Cardiac muscle cell (in vitro differentiated cells and primary cell): ENCODE results near the gene MCMBP. TPM values are rescaled to one million over a fixed set of nuclear protein-coding genes. Genes with fewer than 3 reads are reported as not detected.

ENCODE experiments used
- DNase-seq, 2 donors: peaks; one replicate each; pipeline versions ENCODE4 v3.0.0 to v3.0.0-alpha.2; 2010 to 2017; ENCODE audit warnings: low read depth in 1 of 2, low spot score in 1 of 2
- H3K27ac ChIP-seq: fragments of 200-600 bp; sonication (generic); 2 replicates; pipeline ENCODE4 v1.5.1; 2016
- H3K27me3 ChIP-seq: fragments of 200-600 bp; sonication (generic); 2 replicates; pipeline ENCODE4 v1.6.0; 2016; ENCODE audit warnings: control low read depth
- H3K36me3 ChIP-seq: fragments of 200-600 bp; sonication (generic); 2 replicates; pipeline ENCODE4 v1.5.1; 2016; ENCODE audit warnings: control low read depth
- H3K4me1 ChIP-seq: fragments of 200-600 bp; sonication (generic); 2 replicates; pipeline ENCODE4 v1.8.1; 2017; ENCODE audit warnings: low read depth, mild to moderate bottlenecking, mixed run types
- H3K4me3 ChIP-seq: fragments of 200-600 bp; sonication (generic); 2 replicates; pipeline ENCODE4 v1.5.1; 2016; ENCODE audit warnings: mild to moderate bottlenecking
- H3K9me3 ChIP-seq: fragments of 200-600 bp; sonication (generic); 2 replicates; pipeline ENCODE4 v1.5.1; 2017; ENCODE audit warnings: low read depth, mild to moderate bottlenecking, control low read depth
- polyA plus RNA-seq: library from polyadenylated mRNA; unstranded; fragments of >200 nt; fragmentation: Nextera tagmentation; extraction: Ambion mirVana; gene quantifications from 2 replicates; pipeline ENCODE4 v1.2.1, GENCODE V29; 2016
- total RNA-seq: library from RNA; depleted of rRNA; stranded (reverse); fragments of >200 nt; gene quantifications from 2 replicates; pipeline ENCODE4 v1.2.3, GENCODE V29; 2016
- TF ChIP-seq, protein P1 (sequence below): IDR thresholded peaks from 2 replicates; pipeline ENCODE4 v1.5.1; 2012; ENCODE audit warnings: low read depth, mild to moderate bottlenecking, low read length

MCMBP gene
- total and polyA plus RNA-seq, 2 experiments from 2014 or later: 29.2 to 39.7 TPM

DNA sequence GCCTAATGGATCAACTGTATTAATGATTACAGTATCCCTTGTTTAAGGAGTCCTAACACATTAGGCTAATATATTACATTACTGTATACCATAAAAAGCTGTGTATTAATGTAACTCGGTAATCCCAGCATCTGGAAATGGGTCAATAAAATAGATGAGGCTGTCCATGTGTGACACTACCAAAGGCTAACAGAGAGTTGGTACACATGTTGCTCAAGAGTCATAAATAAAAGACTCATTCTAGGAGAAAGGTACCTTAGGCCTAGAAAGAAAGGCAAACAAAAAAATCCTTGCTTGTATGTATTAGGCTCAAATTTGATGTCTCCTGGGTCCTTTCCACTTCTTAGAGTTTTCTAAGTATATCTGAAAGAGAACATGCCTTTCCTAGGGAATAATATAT is 14.6 kb downstream of the MCMBP start:
- TF ChIP-seq, protein P1, sequence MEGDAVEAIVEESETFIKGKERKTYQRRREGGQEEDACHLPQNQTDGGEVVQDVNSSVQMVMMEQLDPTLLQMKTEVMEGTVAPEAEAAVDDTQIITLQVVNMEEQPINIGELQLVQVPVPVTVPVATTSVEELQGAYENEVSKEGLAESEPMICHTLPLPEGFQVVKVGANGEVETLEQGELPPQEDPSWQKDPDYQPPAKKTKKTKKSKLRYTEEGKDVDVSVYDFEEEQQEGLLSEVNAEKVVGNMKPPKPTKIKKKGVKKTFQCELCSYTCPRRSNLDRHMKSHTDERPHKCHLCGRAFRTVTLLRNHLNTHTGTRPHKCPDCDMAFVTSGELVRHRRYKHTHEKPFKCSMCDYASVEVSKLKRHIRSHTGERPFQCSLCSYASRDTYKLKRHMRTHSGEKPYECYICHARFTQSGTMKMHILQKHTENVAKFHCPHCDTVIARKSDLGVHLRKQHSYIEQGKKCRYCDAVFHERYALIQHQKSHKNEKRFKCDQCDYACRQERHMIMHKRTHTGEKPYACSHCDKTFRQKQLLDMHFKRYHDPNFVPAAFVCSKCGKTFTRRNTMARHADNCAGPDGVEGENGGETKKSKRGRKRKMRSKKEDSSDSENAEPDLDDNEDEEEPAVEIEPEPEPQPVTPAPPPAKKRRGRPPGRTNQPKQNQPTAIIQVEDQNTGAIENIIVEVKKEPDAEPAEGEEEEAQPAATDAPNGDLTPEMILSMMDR: no peak
- H3K4me1 ChIP-seq: no peaks in the 10 kb centered on the region
- peaks cover 27% of the 10 kb centered on the region for H3K36me3 ChIP-seq

DNA sequence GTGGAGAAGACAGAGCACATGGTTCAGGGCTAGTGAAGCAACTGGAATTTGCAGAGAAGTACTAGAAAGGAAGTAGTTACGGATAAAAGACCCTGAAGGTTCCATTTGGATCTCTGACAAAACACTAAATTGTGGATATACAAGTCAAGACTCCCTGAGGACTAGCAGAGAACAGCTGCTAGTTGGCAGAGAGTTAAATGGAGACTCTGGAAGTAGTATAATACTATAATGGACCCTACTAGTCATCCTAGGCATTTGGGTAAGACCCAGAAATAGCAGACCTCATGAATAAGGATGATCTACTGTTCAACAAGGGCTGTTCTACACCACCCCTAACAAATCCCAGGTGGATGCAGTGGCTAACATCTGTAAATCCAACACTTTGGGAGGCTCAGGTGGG is 19.1 kb downstream of the MCMBP start:
- DNase-seq: no peak
- TF ChIP-seq, protein P1: no peak
- Histone ChIP-seq H3K27ac (no peak overlapping the region), H3K4me1 (no peaks in the 10 kb centered on the region), H3K27me3 (no peaks in the 10 kb centered on the region), H3K9me3 (no peaks in the 10 kb centered on the region), H3K4me3 (no peak overlapping the region), H3K36me3 (peaks cover 62% of the 10 kb centered on the region)

More for the DNA sequence above, 14.6 kb downstream of the MCMBP start:
- Histone ChIP-seq H3K9me3 (no peaks in the 10 kb centered on the region), H3K4me3 (no peak overlapping the region), H3K27me3 (no peaks in the 10 kb centered on the region), H3K27ac (no peak overlapping the region)
- DNase-seq: no peak

DNA sequence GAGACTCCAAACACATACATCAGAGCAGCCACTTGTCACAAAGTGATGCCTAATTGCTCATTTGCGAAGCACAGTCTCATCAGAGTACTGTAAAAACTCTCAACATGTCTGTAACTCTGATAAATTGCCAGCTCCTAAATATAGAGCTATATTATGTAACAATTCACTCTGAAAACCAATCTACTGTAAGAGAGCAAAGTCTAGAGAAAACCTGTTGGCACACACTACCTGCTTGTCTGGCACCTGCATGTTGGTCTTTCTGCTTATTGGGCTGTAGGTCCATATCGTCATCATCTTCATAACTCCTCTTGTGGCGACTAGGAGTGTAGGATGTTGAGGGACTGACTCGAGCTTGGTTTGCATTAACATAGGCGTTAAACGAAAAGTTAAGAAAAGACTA is 19.8 kb downstream of the MCMBP start:
- H3K9me3 ChIP-seq: no peaks in the 10 kb centered on the region
- no peak overlapping the region for H3K27ac ChIP-seq
- peaks cover 62% of the 10 kb centered on the region for H3K36me3 ChIP-seq
- H3K4me1 ChIP-seq: no peaks in the 10 kb centered on the region
- TF ChIP-seq, protein P1: no peak
- no peaks in the 10 kb centered on the region for H3K27me3 ChIP-seq
- no peak for DNase-seq
- no peak overlapping the region for H3K4me3 ChIP-seq

DNA sequence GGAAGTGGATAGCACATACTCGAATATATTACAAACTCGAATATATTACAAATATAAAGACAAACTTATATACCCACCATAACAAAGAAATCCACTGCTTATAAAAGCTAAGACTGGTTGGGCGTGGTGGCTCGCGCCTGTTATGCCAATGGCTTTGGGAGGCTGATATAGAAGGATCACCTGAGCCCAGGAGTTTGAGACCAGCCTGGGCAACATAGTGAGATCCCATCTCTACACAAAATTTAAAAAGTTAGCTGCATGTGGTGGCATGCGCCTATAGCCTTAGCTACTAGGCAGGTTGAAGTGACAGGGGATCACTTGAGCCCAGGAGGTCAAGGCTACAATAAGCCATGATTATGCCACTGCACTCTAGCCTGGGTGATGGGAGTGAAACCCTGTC is 20.4 kb downstream of the MCMBP start:
- Histone ChIP-seq H3K27me3 (no peaks in the 10 kb centered on the region), H3K36me3 (peaks cover 61% of the 10 kb centered on the region)
- no peak for DNase-seq

DNA sequence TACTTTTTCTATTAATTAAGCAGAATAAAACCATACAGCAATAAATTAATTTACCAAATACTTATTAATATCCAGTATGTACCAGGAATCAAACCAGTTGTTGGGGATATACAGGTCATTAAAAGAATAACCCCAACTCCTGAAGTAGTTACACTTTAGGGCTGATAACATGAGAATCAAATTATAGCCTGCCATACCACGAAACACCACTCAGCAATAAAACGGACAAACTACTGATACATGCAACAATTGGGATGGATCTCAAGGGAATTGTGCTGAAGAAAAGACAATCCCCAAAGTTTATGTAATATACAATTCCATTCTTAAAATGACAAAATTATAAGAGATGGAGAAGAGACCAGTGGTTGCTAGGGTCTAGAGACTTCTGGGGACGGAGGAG is 22.7 kb downstream of the MCMBP start:
- no peak overlapping the region for H3K4me3 ChIP-seq
- TF ChIP-seq, protein P1: no peak
- DNase-seq: no peak
- no peak overlapping the region for H3K27ac ChIP-seq
- no peaks in the 10 kb centered on the region for H3K27me3 ChIP-seq
- H3K4me1 ChIP-seq: no peaks in the 10 kb centered on the region
- H3K9me3 ChIP-seq: no peaks in the 10 kb centered on the region
- H3K36me3 ChIP-seq: peaks cover 70% of the 10 kb centered on the region

More for the DNA sequence above, 20.4 kb downstream of the MCMBP start:
- Histone ChIP-seq H3K4me3 (no peak overlapping the region), H3K27ac (no peak overlapping the region), H3K9me3 (no peaks in the 10 kb centered on the region), H3K4me1 (no peaks in the 10 kb centered on the region)
- TF ChIP-seq, protein P1: no peak
